CD4-positive, alpha-beta memory T cell (primary cell): Measurements from ENCODE around the gene SYT13. TPM values are rescaled to one million over a fixed set of nuclear protein-coding genes. Genes with fewer than 3 reads are reported as not detected.

Experiments
- CTCF ChIA-PET: fragments of 350-600 bp; sonication (Branson Sonifier 250); formaldehyde crosslinking; loops from one replicate; lab custom pipeline; 2021; ENCODE audit warnings: inconsistent platforms; ENCODE audit not compliant: partially characterized antibody; lab: Charles Lee
- POLR2A ChIA-PET: fragments of 350-600 bp; sonication (Branson Sonifier 250); formaldehyde crosslinking; loops from one replicate; lab custom pipeline; 2021; ENCODE audit not compliant: partially characterized antibody; lab: Charles Lee
- DNase-seq, 5 donors: peaks; one replicate each; pipeline versions ENCODE4 v3.0.0 to v3.0.0-alpha.2; 2020 to 2022; ENCODE audit warnings: mixed read lengths in 1 of 5
- H3K27ac ChIP-seq: one replicate; pipeline ENCODE4 v1.7.0; 2013; ENCODE audit warnings: low read depth, low read length
- H3K27me3 ChIP-seq: 2 replicates; pipeline ENCODE4 v1.7.0; 2013; ENCODE audit warnings: mild to moderate bottlenecking, low read length, moderate library complexity; ENCODE audit not compliant: insufficient read depth
- H3K36me3 ChIP-seq: 2 replicates; pipeline ENCODE4 v1.7.0; 2013; ENCODE audit warnings: mild to moderate bottlenecking, low read length, moderate library complexity; ENCODE audit not compliant: insufficient read depth
- H3K4me1 ChIP-seq: 2 replicates; pipeline ENCODE4 v1.7.0; 2013; ENCODE audit warnings: mild to moderate bottlenecking, low read length, moderate library complexity; ENCODE audit not compliant: insufficient read depth
- H3K4me3 ChIP-seq, 2 donors: one replicate each; pipeline ENCODE4 v1.7.0; 2013; ENCODE audit warnings: low read length in 2 of 2, mild to moderate bottlenecking in 1 of 2
- H3K9me3 ChIP-seq, 2 donors: one replicate each; pipeline ENCODE4 v1.7.0; 2013; ENCODE audit warnings: low read length in 2 of 2, control low read depth in 1 of 2; ENCODE audit not compliant: control insufficient read depth in 1 of 2
- H3K27ac Mint-ChIP-seq, 7 donors: one replicate each; pipeline ENCODE4 v1.8.0; 2020 to 2021; ENCODE audit warnings: mixed read lengths in 7 of 7, mild to moderate bottlenecking in 6 of 7, inconsistent platforms in 3 of 7, moderate library complexity in 3 of 7
- H3K27me3 Mint-ChIP-seq, 2 donors: one replicate each; pipeline ENCODE4 v1.8.0; 2020 to 2021; ENCODE audit warnings: mixed read lengths in 2 of 2
- H3K36me3 Mint-ChIP-seq, 2 donors: one replicate each; pipeline ENCODE4 v1.8.0; 2020 to 2021; ENCODE audit warnings: mixed read lengths in 2 of 2, inconsistent platforms in 1 of 2, mild to moderate bottlenecking in 1 of 2
- H3K4me1 Mint-ChIP-seq, 4 donors: one replicate each; pipeline ENCODE4 v1.8.0; 2020 to 2021; ENCODE audit warnings: mixed read lengths in 4 of 4, mild to moderate bottlenecking in 1 of 4
- H3K4me3 Mint-ChIP-seq, 8 donors: one replicate each; pipeline ENCODE4 v1.8.0; 2020 to 2021; ENCODE audit warnings: mixed read lengths in 8 of 8, mild to moderate bottlenecking in 7 of 8, moderate library complexity in 6 of 8, inconsistent platforms in 3 of 8
- H3K9me3 Mint-ChIP-seq, 8 donors: one replicate each; pipeline ENCODE4 v1.8.0; 2020 to 2021; ENCODE audit warnings: mixed read lengths in 8 of 8, mild to moderate bottlenecking in 5 of 8, inconsistent platforms in 3 of 8, moderate library complexity in 1 of 8
- intact Hi-C: fragments of 100-400 bp; cut with micrococcal nuclease; formaldehyde crosslinking; loops from one replicate; pipeline ENCODE4 v1.15.1; 2023
- polyA plus RNA-seq, 2 donors: library from polyadenylated mRNA; unstranded; fragments of 300-500 nt; fragmentation: Illumina TruSeq; gene quantifications; one replicate each; pipeline ENCODE4 v1.2.3, GENCODE V29; 2021
- total RNA-seq, 2 experiments: library from RNA; stranded (reverse); gene quantifications; one replicate each; pipeline ENCODE4 v1.2.3, GENCODE V29; 2021

The SYT13 gene
- total and polyA plus RNA-seq, 4 experiments from 2014 or later = not detected

DNA sequence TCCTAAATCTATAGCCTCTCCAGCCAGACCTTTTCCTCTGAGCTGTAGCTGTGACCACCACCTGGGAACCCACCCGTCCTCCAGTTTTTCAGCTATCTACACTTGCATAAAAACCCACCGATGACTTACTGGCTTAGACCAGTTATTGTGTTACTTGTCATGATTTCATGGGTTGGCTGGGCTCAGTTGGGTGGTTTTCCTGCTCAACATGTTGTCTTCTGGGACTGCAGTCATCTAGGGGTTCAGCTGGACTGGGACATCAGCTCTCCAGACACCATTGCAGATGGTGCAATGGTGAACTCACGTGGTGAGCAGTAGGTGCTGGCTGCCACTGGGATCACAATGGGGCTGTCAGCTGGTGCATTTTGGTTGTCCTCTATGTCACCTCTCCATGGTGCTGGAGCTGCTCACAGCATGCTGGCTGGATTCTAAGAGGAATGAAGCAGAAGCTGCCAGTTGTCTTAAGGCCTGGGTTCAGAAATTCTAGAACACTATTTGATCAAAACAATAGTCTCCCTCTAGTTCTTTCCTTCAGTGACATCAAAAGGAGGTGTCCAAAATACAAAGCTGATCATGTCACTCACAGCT, 1.3 kb upstream of the SYT13 start:
- Mint-ChIP-seq H3K4me3 (no peak overlapping the region), H3K4me1 (no peaks in the 10 kb centered on the region), H3K27ac (no peak overlapping the region), H3K27me3 (peaks cover 48 to 68% of the 10 kb centered on the region in 2 donors), H3K36me3 (no peaks in the 10 kb centered on the region), H3K9me3 (peaks cover 0 to 4% (median under 1%) of the 10 kb centered on the region in 8 donors)
- intact Hi-C loops = no loop called here
- ChIA-PET POLR2A (no interaction called here), CTCF (interaction anchor here (1.2 to 2.9 kb wide), 5 partner anchors 10 to 183 kb away, joined by 3 to 23 read pairs (median 6); no protein-coding TSS in a partner anchor)
- H3K4me1 ChIP-seq = no peaks in the 10 kb centered on the region
- no peak for DNase-seq
- no peak overlapping the region for H3K4me3 ChIP-seq
- peaks cover 38% of the 10 kb centered on the region for H3K27me3 ChIP-seq
- no peaks in the 10 kb centered on the region for H3K36me3 ChIP-seq
- H3K9me3 ChIP-seq = no peaks in the 10 kb centered on the region
- no peak overlapping the region for H3K27ac ChIP-seq

GRCh38 chr11:45285250-45285828, 802 bp downstream of the SYT13 start:
- intact Hi-C loops = no loop called here
- H3K4me1 ChIP-seq = no peaks in the 10 kb centered on the region
- ChIA-PET CTCF (interaction anchor here (1.3 kb wide), 1 partner anchor 10 kb away, joined by 3 read pairs; no protein-coding TSS in a partner anchor), POLR2A (no interaction called here)
- H3K27me3 ChIP-seq = peaks cover 34% of the 10 kb centered on the region
- Mint-ChIP-seq H3K27ac (peak overlapping the region in 1 of 7 donors; percentile 68), H3K9me3 (peaks cover 0 to 7% (median 3%) of the 10 kb centered on the region in 8 donors), H3K4me3 (peak overlapping the region in 1 of 8 donors; percentile 24), H3K27me3 (peaks cover 43 to 63% of the 10 kb centered on the region in 2 donors), H3K4me1 (no peaks in the 10 kb centered on the region), H3K36me3 (no peaks in the 10 kb centered on the region)
- no peaks in the 10 kb centered on the region for H3K36me3 ChIP-seq
- H3K27ac ChIP-seq = no peak overlapping the region
- H3K9me3 ChIP-seq = no peaks in the 10 kb centered on the region
- H3K4me3 ChIP-seq = no peak overlapping the region
- DNase-seq = no peak

GRCh38 chr11:45282081-45282480, 4.1 kb downstream of the SYT13 start:
- Histone ChIP-seq H3K27ac (no peak overlapping the region), H3K27me3 (peaks cover 17% of the 10 kb centered on the region), H3K9me3 (peaks cover 0 to 3% of the 10 kb centered on the region in 2 donors), H3K36me3 (no peaks in the 10 kb centered on the region), H3K4me1 (no peaks in the 10 kb centered on the region), H3K4me3 (no peak overlapping the region)
- Mint-ChIP-seq H3K27ac (no peak overlapping the region), H3K9me3 (peaks cover 0 to 16% (median 8%) of the 10 kb centered on the region in 8 donors), H3K4me3 (no peak overlapping the region), H3K36me3 (no peaks in the 10 kb centered on the region), H3K4me1 (no peaks in the 10 kb centered on the region), H3K27me3 (peaks cover 33 to 47% of the 10 kb centered on the region in 2 donors)
- DNase-seq = no peak
- ChIA-PET POLR2A (no interaction called here), CTCF (no interaction called here)
- intact Hi-C loops = no loop called here

DNA sequence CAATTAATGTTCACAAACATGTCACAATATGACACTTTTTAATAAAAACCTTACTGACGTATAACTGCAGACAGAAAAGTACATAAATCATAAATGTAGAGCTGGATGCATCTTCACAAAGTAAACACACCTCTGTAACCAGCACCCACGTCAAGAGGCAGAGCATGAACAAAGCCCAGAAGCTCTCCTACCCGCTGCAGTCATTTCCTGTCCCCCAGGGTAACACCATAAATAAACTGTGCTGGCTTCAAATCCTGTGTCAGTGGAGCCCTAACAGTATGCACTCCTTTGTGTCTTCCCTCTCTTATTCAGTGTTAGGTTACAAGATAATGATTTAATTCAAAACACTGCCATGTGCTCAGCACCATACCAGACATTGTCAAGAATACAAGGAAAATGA, 5.7 kb downstream of the SYT13 start:
- POLR2A ChIA-PET = no interaction called here
- peaks cover 0 to 3% of the 10 kb centered on the region in 2 donors for H3K9me3 ChIP-seq

DNA sequence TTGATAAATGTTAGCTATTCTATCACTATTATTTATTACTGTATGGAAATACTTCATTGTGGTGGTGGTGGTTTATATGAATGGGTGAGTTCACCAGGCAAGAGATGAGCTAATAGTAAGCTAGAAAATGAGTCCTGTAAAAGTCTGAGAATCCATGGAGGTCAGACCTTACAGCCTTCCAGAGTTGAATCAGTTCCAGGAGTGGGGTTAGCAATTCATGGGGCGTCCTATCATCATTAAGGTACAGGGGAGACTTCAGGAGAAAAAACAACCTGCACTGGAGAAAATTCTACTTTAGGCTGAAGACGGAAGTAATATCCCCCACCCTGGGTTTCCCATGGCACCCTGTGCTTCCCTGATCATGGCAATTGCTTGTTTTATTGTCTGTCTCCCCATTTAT, 6.5 kb downstream of the SYT13 start:
- no peak for DNase-seq

More for the DNA sequence above, 5.7 kb downstream of the SYT13 start:
- H3K4me1 Mint-ChIP-seq = no peaks in the 10 kb centered on the region
- H3K9me3 Mint-ChIP-seq = peaks cover 0 to 16% (median 8%) of the 10 kb centered on the region in 8 donors
- H3K27ac Mint-ChIP-seq = no peak overlapping the region
- Histone ChIP-seq H3K4me1 (no peaks in the 10 kb centered on the region), H3K27ac (no peak overlapping the region), H3K27me3 (peaks cover 8% of the 10 kb centered on the region), H3K4me3 (no peak overlapping the region), H3K36me3 (no peaks in the 10 kb centered on the region)
- no peak overlapping the region for H3K4me3 Mint-ChIP-seq
- peaks cover 28 to 45% of the 10 kb centered on the region in 2 donors for H3K27me3 Mint-ChIP-seq
- intact Hi-C loops = no loop called here
- CTCF ChIA-PET = no interaction called here
- peak in 3 of 5 donors; percentile 5 to 23 (median 22) for DNase-seq
- H3K36me3 Mint-ChIP-seq = no peaks in the 10 kb centered on the region

DNA sequence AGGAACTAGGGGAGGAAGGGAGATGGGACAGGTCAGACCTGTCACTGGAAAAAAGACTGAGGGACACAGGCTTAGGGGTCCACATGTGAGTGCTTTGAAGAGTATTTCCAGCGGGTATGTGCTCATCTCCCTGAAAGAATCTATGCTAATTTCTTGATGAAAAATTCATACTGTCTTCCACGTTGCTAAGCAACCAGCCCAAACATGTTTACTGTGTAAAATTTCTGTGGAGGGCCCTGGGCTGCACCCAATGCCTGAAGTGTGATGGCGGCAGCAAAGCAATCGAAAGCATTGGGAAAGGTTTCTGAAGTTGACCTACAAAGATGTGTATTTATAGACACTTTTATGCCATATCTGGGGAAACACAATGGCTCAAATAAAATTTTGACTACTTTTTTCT, 7.4 kb downstream of the SYT13 start:
- no peaks in the 10 kb centered on the region for H3K4me1 Mint-ChIP-seq
- H3K36me3 ChIP-seq = no peaks in the 10 kb centered on the region
- ChIA-PET POLR2A (no interaction called here), CTCF (no interaction called here)
- DNase-seq = peak in 1 of 5 donors; percentile 8
- H3K4me1 ChIP-seq = no peaks in the 10 kb centered on the region
- H3K27me3 Mint-ChIP-seq = peaks cover 30 to 41% of the 10 kb centered on the region in 2 donors
- H3K4me3 ChIP-seq = no peak overlapping the region
- peaks cover 0 to 3% of the 10 kb centered on the region in 2 donors for H3K9me3 ChIP-seq
- peaks cover 0 to 16% (median 8%) of the 10 kb centered on the region in 8 donors for H3K9me3 Mint-ChIP-seq
- no peak overlapping the region for H3K27ac Mint-ChIP-seq
- no peaks in the 10 kb centered on the region for H3K36me3 Mint-ChIP-seq
- H3K27me3 ChIP-seq = peaks cover 5% of the 10 kb centered on the region
- no peak overlapping the region for H3K27ac ChIP-seq
- no peak overlapping the region for H3K4me3 Mint-ChIP-seq
- intact Hi-C loops = no loop called here

More for the DNA sequence above, 6.5 kb downstream of the SYT13 start:
- no peak overlapping the region for H3K27ac ChIP-seq
- peaks cover 8% of the 10 kb centered on the region for H3K27me3 ChIP-seq
- H3K36me3 Mint-ChIP-seq = no peaks in the 10 kb centered on the region
- H3K36me3 ChIP-seq = no peaks in the 10 kb centered on the region
- H3K9me3 ChIP-seq = peaks cover 0 to 3% of the 10 kb centered on the region in 2 donors
- intact Hi-C loops = no loop called here
- H3K9me3 Mint-ChIP-seq = peaks cover 0 to 16% (median 8%) of the 10 kb centered on the region in 8 donors
- H3K4me3 ChIP-seq = no peak overlapping the region
- H3K4me3 Mint-ChIP-seq = no peak overlapping the region
- ChIA-PET CTCF (no interaction called here), POLR2A (no interaction called here)
- no peaks in the 10 kb centered on the region for H3K4me1 ChIP-seq
- no peak overlapping the region for H3K27ac Mint-ChIP-seq
- H3K27me3 Mint-ChIP-seq = peaks cover 32 to 49% of the 10 kb centered on the region in 2 donors
- H3K4me1 Mint-ChIP-seq = no peaks in the 10 kb centered on the region

- ChIA-PET CTCF (no interaction called here), POLR2A (no interaction called here)
- Histone ChIP-seq H3K4me1 (no peaks in the 10 kb centered on the region), H3K9me3 (peaks cover 0 to 3% of the 10 kb centered on the region in 2 donors), H3K36me3 (no peaks in the 10 kb centered on the region), H3K27ac (no peak overlapping the region), H3K4me3 (no peak overlapping the region), H3K27me3 (no peaks in the 10 kb centered on the region)
- H3K27ac Mint-ChIP-seq = no peak overlapping the region
- peaks cover 39 to 45% of the 10 kb centered on the region in 2 donors for H3K27me3 Mint-ChIP-seq
- no peak overlapping the region for H3K4me3 Mint-ChIP-seq
- DNase-seq = no peak
- H3K4me1 Mint-ChIP-seq = no peaks in the 10 kb centered on the region
- H3K36me3 Mint-ChIP-seq = no peaks in the 10 kb centered on the region
- intact Hi-C loops = no loop called here
- H3K9me3 Mint-ChIP-seq = peaks cover 0 to 16% (median 12%) of the 10 kb centered on the region in 8 donors
Measured at GRCh38 chr11:45275828-45276227, 10.3 kb downstream of the SYT13 start.
